ENCODE data around the gene VWA7.

VWA7 gene

DNA sequence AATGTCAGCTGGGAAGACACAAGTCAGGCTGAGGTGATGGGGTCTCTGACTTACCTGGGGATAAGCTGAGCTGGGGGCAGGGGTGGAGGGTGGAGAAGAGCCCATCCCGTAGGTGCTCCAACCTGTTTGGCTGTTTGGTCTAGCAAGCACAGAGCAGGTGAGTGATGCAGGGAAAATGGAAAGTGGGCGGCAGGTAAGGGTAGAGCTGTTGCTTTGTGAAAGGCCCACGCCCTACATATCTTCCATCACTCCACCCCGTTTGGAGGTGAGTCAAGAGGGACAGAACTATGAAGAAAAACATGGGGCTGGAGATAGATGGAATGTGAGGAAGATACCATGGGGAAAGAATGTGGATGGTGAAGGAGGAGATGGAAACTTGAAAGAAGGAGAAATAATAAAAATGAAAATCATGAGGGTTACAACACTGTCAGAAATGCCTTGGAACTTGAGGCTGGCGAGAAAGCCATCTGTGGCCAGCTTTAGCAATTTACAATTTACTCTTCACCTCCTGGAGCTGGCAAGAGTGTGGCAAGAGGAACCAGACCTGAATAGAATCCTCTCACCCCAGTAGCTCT lies 56.8 kb downstream of the VWA7 start:
- peak; percentile 44; the same call in 2 of the 3 replicates for ATAC-seq (ENCODE audit: low read depth)
- H3K27me3 ChIP-seq (ENCODE audit: insufficient read depth, poor library complexity, severe bottlenecking), result no peaks in the 10 kb centered on the region
- peaks cover 16% of the 10 kb centered on the region for H3K4me1 ChIP-seq (ENCODE audit: insufficient read depth, poor library complexity, severe bottlenecking)
- H3K27ac ChIP-seq (ENCODE audit: poor library complexity, severe bottlenecking), result no peak overlapping the region
- no peaks in the 10 kb centered on the region for H3K36me3 ChIP-seq (ENCODE audit: low read depth)
- TF ChIP-seq CTCF (IDR thresholded peaks at IDR 0.05; ENCODE audit: poor library complexity, severe bottlenecking), result no peak
- H3K9me3 ChIP-seq (ENCODE audit: severe bottlenecking), result no peaks in the 10 kb centered on the region
- no peak overlapping the region for H3K4me3 ChIP-seq (ENCODE audit: severe bottlenecking)
- no peak for DNase-seq (ENCODE audit: low spot score)

- DNase-seq (ENCODE audit: low spot score) (no peak), ATAC-seq (ENCODE audit: low read depth) (no peak)
- no peaks in the 10 kb centered on the region for H3K9me3 ChIP-seq (ENCODE audit: severe bottlenecking)
- no peak for TF ChIP-seq CTCF (IDR thresholded peaks at IDR 0.05; ENCODE audit: poor library complexity, severe bottlenecking)
- H3K4me1 ChIP-seq (ENCODE audit: insufficient read depth, poor library complexity, severe bottlenecking), result peaks cover 16% of the 10 kb centered on the region
- H3K27ac ChIP-seq (ENCODE audit: poor library complexity, severe bottlenecking), result peak overlapping the region; percentile 39
- no peaks in the 10 kb centered on the region for H3K27me3 ChIP-seq (ENCODE audit: insufficient read depth, poor library complexity, severe bottlenecking)
- H3K4me3 ChIP-seq (ENCODE audit: severe bottlenecking), result no peak overlapping the region
- no peaks in the 10 kb centered on the region for H3K36me3 ChIP-seq (ENCODE audit: low read depth)
Measured at GRCh38 chr6:31719001-31719400, 58.1 kb downstream of the VWA7 start.

DNA sequence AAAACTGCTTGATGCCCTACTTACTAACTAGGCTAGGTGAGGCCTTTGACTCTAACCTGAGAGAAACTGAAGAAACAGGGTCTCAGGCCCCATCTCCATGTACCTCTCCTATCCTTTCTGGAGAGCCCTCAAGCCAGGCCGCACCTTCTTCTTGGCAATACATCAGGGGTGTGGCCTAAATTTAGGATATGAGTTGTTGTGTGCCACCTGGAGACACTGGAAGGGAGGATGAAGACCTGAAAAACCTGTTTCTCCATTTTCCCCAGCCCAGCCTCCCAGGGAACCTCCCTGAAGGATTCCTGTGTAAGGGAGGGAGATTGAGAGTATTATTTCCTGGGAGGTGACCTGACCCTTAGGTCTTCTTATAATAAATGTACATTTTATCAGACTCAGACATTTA lies 58.9 kb downstream of the VWA7 start:
- H3K4me1 ChIP-seq (ENCODE audit: insufficient read depth, poor library complexity, severe bottlenecking), result peaks cover 16% of the 10 kb centered on the region
- DNase-seq (ENCODE audit: low spot score) (no peak), ATAC-seq (ENCODE audit: low read depth) (peak; percentile 81)
- no peak for TF ChIP-seq CTCF (IDR thresholded peaks at IDR 0.05; ENCODE audit: poor library complexity, severe bottlenecking)
- H3K36me3 ChIP-seq (ENCODE audit: low read depth), result no peaks in the 10 kb centered on the region
- no peaks in the 10 kb centered on the region for H3K27me3 ChIP-seq (ENCODE audit: insufficient read depth, poor library complexity, severe bottlenecking)
- no peaks in the 10 kb centered on the region for H3K9me3 ChIP-seq (ENCODE audit: severe bottlenecking)
- H3K27ac ChIP-seq (ENCODE audit: poor library complexity, severe bottlenecking), result peak overlapping the region; percentile 39
- no peak overlapping the region for H3K4me3 ChIP-seq (ENCODE audit: severe bottlenecking)

- H3K4me1 ChIP-seq (ENCODE audit: insufficient read depth, poor library complexity, severe bottlenecking), result peaks cover 16% of the 10 kb centered on the region
- ATAC-seq (ENCODE audit: low read depth) (peak; percentile 40; the same call in 1 of the 3 replicates), DNase-seq (ENCODE audit: low spot score) (no peak)
- no peaks in the 10 kb centered on the region for H3K9me3 ChIP-seq (ENCODE audit: severe bottlenecking)
- peak overlapping the region; percentile 39 for H3K27ac ChIP-seq (ENCODE audit: poor library complexity, severe bottlenecking)
- H3K36me3 ChIP-seq (ENCODE audit: low read depth), result no peaks in the 10 kb centered on the region
- no peak overlapping the region for H3K4me3 ChIP-seq (ENCODE audit: severe bottlenecking)
- peak; percentile 25 for TF ChIP-seq CTCF (IDR thresholded peaks at IDR 0.05; ENCODE audit: poor library complexity, severe bottlenecking)
- H3K27me3 ChIP-seq (ENCODE audit: insufficient read depth, poor library complexity, severe bottlenecking), result no peaks in the 10 kb centered on the region
Measured at GRCh38 chr6:31717499-31718222, 59.5 kb downstream of the VWA7 start.

Measured in RWPE2 (cell line).